Activated CD4-positive, alpha-beta memory T cell treated with anti-CD3 and anti-CD28 coated beads, Interleukin-2, amount 10 ng/mL, durations not matched to agents 7 days and 5 days (primary cell): Measurements from ENCODE around the gene FOXJ3. TPM values are rescaled to one million over a fixed set of nuclear protein-coding genes. Genes with fewer than 3 reads are reported as not detected.
A peak's percentile ranks its signal among the peaks of the same experiment; 100 is the strongest.

ENCODE experiments used
- CTCF ChIA-PET: fragments of 350-600 bp; sonication (Branson Sonifier 250); formaldehyde crosslinking; loops from one replicate; lab custom pipeline; 2021; ENCODE audit warnings: antibody characterized with exemption, inconsistent platforms; lab: Charles Lee
- POLR2A ChIA-PET: fragments of 350-600 bp; sonication (Branson Sonifier 250); formaldehyde crosslinking; loops from one replicate; lab custom pipeline; 2021; ENCODE audit warnings: antibody characterized with exemption; lab: Charles Lee
- DNase-seq: peaks from one replicate; pipeline ENCODE4 v3.0.0-alpha.2; 2020
- H3K27ac Mint-ChIP-seq: one replicate; pipeline ENCODE4 v1.8.0; 2021; ENCODE audit warnings: mild to moderate bottlenecking, mixed read lengths
- H3K27me3 Mint-ChIP-seq: one replicate; pipeline ENCODE4 v1.8.0; 2021; ENCODE audit warnings: mixed read lengths
- H3K36me3 Mint-ChIP-seq: one replicate; pipeline ENCODE4 v1.8.0; 2021; ENCODE audit warnings: low read depth, mixed read lengths
- H3K4me1 Mint-ChIP-seq: one replicate; pipeline ENCODE4 v1.8.0; 2021; ENCODE audit warnings: mixed read lengths
- H3K4me3 Mint-ChIP-seq: one replicate; pipeline ENCODE4 v1.8.0; 2021; ENCODE audit warnings: mild to moderate bottlenecking, mixed read lengths
- H3K9me3 Mint-ChIP-seq: one replicate; pipeline ENCODE4 v1.8.0; 2021; ENCODE audit warnings: mixed read lengths
- total RNA-seq, 2 experiments: library from RNA; stranded (reverse); gene quantifications; one replicate each; pipeline ENCODE4 v1.2.3, GENCODE V29; 2021

FOXJ3 gene
- total RNA-seq, 2 experiments from 2014 or later: 44.9 to 47.1 TPM

GRCh38 chr1:42173155-42173933 lies 161.7 kb downstream of the FOXJ3 start:
- DNase-seq: peak; percentile 69
- no peaks in the 10 kb centered on the region for H3K36me3 Mint-ChIP-seq
- H3K4me3 Mint-ChIP-seq: no peak overlapping the region
- CTCF ChIA-PET: interaction anchor here (0.6 to 2.6 kb wide), 46 partner anchors 8 to 657 kb away, joined by 3 to 20 read pairs (median 4); partner anchors contain the start of genes GUCA2A and HIVEP3
- H3K4me1 Mint-ChIP-seq: no peaks in the 10 kb centered on the region
- no peaks in the 10 kb centered on the region for H3K27me3 Mint-ChIP-seq
- POLR2A ChIA-PET: interaction anchor here (1.2 kb wide), 2 partner anchors 362 to 597 kb away, joined by 3 to 4 read pairs; no protein-coding TSS in a partner anchor
- H3K9me3 Mint-ChIP-seq: no peaks in the 10 kb centered on the region
- H3K27ac Mint-ChIP-seq: no peak overlapping the region

- no peaks in the 10 kb centered on the region for H3K4me1 Mint-ChIP-seq
- no peak overlapping the region for H3K4me3 Mint-ChIP-seq
- no peaks in the 10 kb centered on the region for H3K27me3 Mint-ChIP-seq
- CTCF ChIA-PET: interaction anchor here (0.9 to 2.6 kb wide), 24 partner anchors 9 to 657 kb away, joined by 3 to 20 read pairs (median 6); partner anchors contain the start of genes GUCA2A and HIVEP3
- H3K36me3 Mint-ChIP-seq: no peaks in the 10 kb centered on the region
- H3K27ac Mint-ChIP-seq: no peak overlapping the region
- H3K9me3 Mint-ChIP-seq: no peaks in the 10 kb centered on the region
- POLR2A ChIA-PET: no interaction called here
- no peak for DNase-seq
Measured at GRCh38 chr1:42172381-42173133, 162.5 kb downstream of the FOXJ3 start.

- no peak for DNase-seq
- H3K9me3 Mint-ChIP-seq: no peaks in the 10 kb centered on the region
- no peak overlapping the region for H3K4me3 Mint-ChIP-seq
- H3K36me3 Mint-ChIP-seq: no peaks in the 10 kb centered on the region
- no peaks in the 10 kb centered on the region for H3K4me1 Mint-ChIP-seq
- POLR2A ChIA-PET: no interaction called here
- no peak overlapping the region for H3K27ac Mint-ChIP-seq
- CTCF ChIA-PET: interaction anchor here (0.9 to 1.9 kb wide), 3 partner anchors 14 to 43 kb away, joined by 3 to 6 read pairs (median 3); no protein-coding TSS in a partner anchor
- H3K27me3 Mint-ChIP-seq: no peaks in the 10 kb centered on the region
Measured at GRCh38 chr1:42171679-42172266, 163.3 kb downstream of the FOXJ3 start.

- H3K4me3 Mint-ChIP-seq: no peak overlapping the region
- no peaks in the 10 kb centered on the region for H3K36me3 Mint-ChIP-seq
- H3K9me3 Mint-ChIP-seq: no peaks in the 10 kb centered on the region
- CTCF ChIA-PET: interaction anchor here (0.9 to 1.3 kb wide), 2 partner anchors 14 to 24 kb away, joined by 3 read pairs; no protein-coding TSS in a partner anchor
- no peak overlapping the region for H3K27ac Mint-ChIP-seq
- DNase-seq: no peak
- H3K4me1 Mint-ChIP-seq: no peaks in the 10 kb centered on the region
- POLR2A ChIA-PET: no interaction called here
- no peaks in the 10 kb centered on the region for H3K27me3 Mint-ChIP-seq
Measured at GRCh38 chr1:42170779-42171621, 164.0 kb downstream of the FOXJ3 start.

- ChIA-PET POLR2A (no interaction called here), CTCF (no interaction called here)
- Mint-ChIP-seq H3K4me1 (no peaks in the 10 kb centered on the region), H3K4me3 (no peak overlapping the region), H3K9me3 (no peaks in the 10 kb centered on the region), H3K36me3 (no peaks in the 10 kb centered on the region), H3K27me3 (no peaks in the 10 kb centered on the region), H3K27ac (no peak overlapping the region)
- DNase-seq: no peak
Measured at GRCh38 chr1:42168763-42169162, 166.3 kb downstream of the FOXJ3 start.

- Mint-ChIP-seq H3K4me3 (no peak overlapping the region), H3K9me3 (no peaks in the 10 kb centered on the region), H3K27me3 (no peaks in the 10 kb centered on the region), H3K4me1 (no peaks in the 10 kb centered on the region), H3K27ac (no peak overlapping the region), H3K36me3 (no peaks in the 10 kb centered on the region)
- no peak for DNase-seq
- ChIA-PET POLR2A (no interaction called here), CTCF (no interaction called here)
Measured at GRCh38 chr1:42168391-42168670, 166.7 kb downstream of the FOXJ3 start.

GRCh38 chr1:42167611-42168390 lies 167.2 kb downstream of the FOXJ3 start:
- POLR2A ChIA-PET: no interaction called here
- DNase-seq: no peak
- Mint-ChIP-seq H3K27me3 (no peaks in the 10 kb centered on the region), H3K4me3 (no peak overlapping the region), H3K9me3 (no peaks in the 10 kb centered on the region), H3K27ac (no peak overlapping the region), H3K4me1 (no peaks in the 10 kb centered on the region), H3K36me3 (no peaks in the 10 kb centered on the region)
- CTCF ChIA-PET: no interaction called here

- Mint-ChIP-seq H3K27me3 (peaks cover 3% of the 10 kb centered on the region), H3K27ac (no peak overlapping the region), H3K4me3 (no peak overlapping the region), H3K9me3 (peaks cover 10% of the 10 kb centered on the region), H3K4me1 (peaks cover 3% of the 10 kb centered on the region), H3K36me3 (no peaks in the 10 kb centered on the region)
- CTCF ChIA-PET: interaction anchor here (0.7 to 4.4 kb wide), 2 partner anchors 8 to 18 kb away, joined by 3 to 15 read pairs; no protein-coding TSS in a partner anchor
- no peak for DNase-seq
- POLR2A ChIA-PET: no interaction called here
Measured at GRCh38 chr1:42165511-42166210, 169.4 kb downstream of the FOXJ3 start.

GRCh38 chr1:42164551-42165420 lies 170.2 kb downstream of the FOXJ3 start, which contains the start of gene GUCA2A:
TSS of gene GUCA2A (minus strand) at chr1:42164745. CDS start at chr1:42164712, 33 bp downstream.
- no peak within 1 kb of the TSS for H3K4me3 Mint-ChIP-seq
- no peaks in the 10 kb centered on the region for H3K36me3 Mint-ChIP-seq
- no peak within 1 kb of the TSS for H3K27ac Mint-ChIP-seq
- ChIA-PET POLR2A (no interaction called here), CTCF (interaction anchor here (0.7 to 4.4 kb wide), 2 partner anchors 9 to 18 kb away, joined by 3 to 15 read pairs; no protein-coding TSS in a partner anchor)
- peaks cover 3% of the 10 kb centered on the region for H3K4me1 Mint-ChIP-seq
- peaks cover 5% of the 10 kb centered on the region for H3K27me3 Mint-ChIP-seq
- H3K9me3 Mint-ChIP-seq: peaks cover 13% of the 10 kb centered on the region
- DNase-seq: no peak

GRCh38 chr1:42163536-42164503 lies 171.2 kb downstream of the FOXJ3 start:
- no peaks in the 10 kb centered on the region for H3K36me3 Mint-ChIP-seq
- peaks cover 13% of the 10 kb centered on the region for H3K27me3 Mint-ChIP-seq
- CTCF ChIA-PET: interaction anchor here (4.4 kb wide), 1 partner anchor 10 kb away, joined by 15 read pairs; no protein-coding TSS in a partner anchor
- peaks cover 3% of the 10 kb centered on the region for H3K4me1 Mint-ChIP-seq
- H3K4me3 Mint-ChIP-seq: no peak overlapping the region
- peaks cover 19% of the 10 kb centered on the region for H3K9me3 Mint-ChIP-seq
- no peak for DNase-seq
- no peak overlapping the region for H3K27ac Mint-ChIP-seq
- POLR2A ChIA-PET: no interaction called here
